ENCODE results near the gene TRPV3. TPM values are rescaled to one million over a fixed set of nuclear protein-coding genes. Genes with fewer than 3 reads are reported as not detected.

The TRPV3 gene
- total RNA-seq, 1 experiment from 2014 or later, result 0.13 TPM

DNA sequence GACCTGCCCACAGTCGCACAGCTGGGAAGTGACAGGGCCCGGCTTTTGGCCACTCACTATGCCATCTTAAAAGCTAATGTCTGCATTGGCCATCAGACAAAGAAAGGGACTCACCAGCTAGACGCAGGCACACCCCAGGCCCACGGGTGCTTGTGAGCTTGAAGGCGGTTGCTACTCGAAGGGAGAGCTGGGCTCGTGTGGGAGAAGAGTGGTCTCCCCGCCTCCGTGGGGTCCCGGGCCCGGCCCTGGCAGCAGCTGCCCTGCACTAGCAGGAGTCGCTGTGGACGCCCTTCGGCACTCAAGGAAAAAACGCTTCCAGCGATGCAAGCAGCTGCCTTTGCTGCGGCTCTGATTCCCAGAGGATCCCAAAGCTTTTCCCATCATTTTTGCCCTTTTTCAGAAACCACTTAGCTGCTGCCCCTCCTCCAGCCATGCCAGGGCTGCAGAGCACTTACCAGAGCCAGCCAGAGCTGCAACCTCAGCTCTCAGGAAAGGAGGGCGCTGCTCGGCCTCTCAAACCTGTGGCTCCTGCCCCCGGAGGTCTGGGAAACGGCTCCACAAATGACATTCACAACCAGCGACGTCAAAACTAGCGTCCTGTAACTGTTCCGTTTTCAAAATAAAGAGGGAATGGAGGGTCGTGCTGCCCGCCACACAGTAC is 39.3 kb upstream of the TRPV3 start:
- Histone ChIP-seq H3K27ac (ENCODE audit: low read depth, low read length, poor library complexity, severe bottlenecking) (no peak overlapping the region), H3K36me3 (ENCODE audit: insufficient read depth, low read length, poor library complexity, severe bottlenecking) (no peaks in the 10 kb centered on the region), H3K4me1 (ENCODE audit: insufficient read depth, low read length, poor library complexity, severe bottlenecking) (no peaks in the 10 kb centered on the region), H3K9me3 (ENCODE audit: low read depth, low read length, poor library complexity, severe bottlenecking) (no peaks in the 10 kb centered on the region), H3K27me3 (replicated peaks; ENCODE audit: insufficient read depth, low read depth, low read length, poor library complexity) (no peaks in the 10 kb centered on the region), H3K4me3 (ENCODE audit: low read depth, low read length, poor library complexity, severe bottlenecking) (no peak overlapping the region)
- DNase-seq (ENCODE audit: low spot score), result no peak
- ChIA-PET CTCF (no interaction called here), POLR2A (ENCODE audit: low non-redundant PET) (no interaction called here)
- no TSS peak for BruUV-seq (replicated peaks)
- intact Hi-C loops (cut with micrococcal nuclease; ENCODE audit: unreplicated experiment), result no loop called here
- TF ChIP-seq, protein P1, sequence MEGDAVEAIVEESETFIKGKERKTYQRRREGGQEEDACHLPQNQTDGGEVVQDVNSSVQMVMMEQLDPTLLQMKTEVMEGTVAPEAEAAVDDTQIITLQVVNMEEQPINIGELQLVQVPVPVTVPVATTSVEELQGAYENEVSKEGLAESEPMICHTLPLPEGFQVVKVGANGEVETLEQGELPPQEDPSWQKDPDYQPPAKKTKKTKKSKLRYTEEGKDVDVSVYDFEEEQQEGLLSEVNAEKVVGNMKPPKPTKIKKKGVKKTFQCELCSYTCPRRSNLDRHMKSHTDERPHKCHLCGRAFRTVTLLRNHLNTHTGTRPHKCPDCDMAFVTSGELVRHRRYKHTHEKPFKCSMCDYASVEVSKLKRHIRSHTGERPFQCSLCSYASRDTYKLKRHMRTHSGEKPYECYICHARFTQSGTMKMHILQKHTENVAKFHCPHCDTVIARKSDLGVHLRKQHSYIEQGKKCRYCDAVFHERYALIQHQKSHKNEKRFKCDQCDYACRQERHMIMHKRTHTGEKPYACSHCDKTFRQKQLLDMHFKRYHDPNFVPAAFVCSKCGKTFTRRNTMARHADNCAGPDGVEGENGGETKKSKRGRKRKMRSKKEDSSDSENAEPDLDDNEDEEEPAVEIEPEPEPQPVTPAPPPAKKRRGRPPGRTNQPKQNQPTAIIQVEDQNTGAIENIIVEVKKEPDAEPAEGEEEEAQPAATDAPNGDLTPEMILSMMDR (conservative IDR thresholded peaks at IDR 0.05; ENCODE audit: low read depth, low read length), result no peak
- TF ChIP-seq EZH2 (IDR thresholded peaks at IDR 0.05; ENCODE audit: borderline replicate concordance, low read depth, low read length, poor library complexity, severe bottlenecking), result no peak

DNA sequence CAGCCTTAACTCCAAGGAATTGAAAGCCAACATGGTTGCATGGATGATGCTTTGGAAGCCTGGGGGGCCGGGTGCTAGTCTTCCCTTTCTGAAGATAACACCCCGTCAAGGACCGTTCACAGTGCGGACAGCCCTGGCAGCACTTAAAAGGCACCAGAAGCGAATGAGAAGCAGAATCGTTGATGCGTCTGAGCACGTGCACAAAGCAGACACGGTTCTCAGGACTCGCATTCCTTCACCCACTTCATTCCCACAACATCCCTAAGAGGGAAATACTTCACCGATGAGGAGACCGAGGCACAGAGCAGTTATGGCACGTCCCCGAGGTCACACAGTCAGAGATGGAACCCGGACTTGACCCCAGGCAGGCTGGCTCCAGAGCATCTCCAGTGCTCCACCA is 37.4 kb upstream of the TRPV3 start:
- ChIA-PET CTCF (no interaction called here), POLR2A (ENCODE audit: low non-redundant PET) (no interaction called here)
- no peak for TF ChIP-seq EZH2 (IDR thresholded peaks at IDR 0.05; ENCODE audit: borderline replicate concordance, low read depth, low read length, poor library complexity, severe bottlenecking)
- TF ChIP-seq, protein P1 (conservative IDR thresholded peaks at IDR 0.05; ENCODE audit: low read depth, low read length), result no peak
- Histone ChIP-seq H3K27ac (ENCODE audit: low read depth, low read length, poor library complexity, severe bottlenecking) (no peak overlapping the region), H3K27me3 (replicated peaks; ENCODE audit: insufficient read depth, low read depth, low read length, poor library complexity) (no peaks in the 10 kb centered on the region), H3K4me1 (ENCODE audit: insufficient read depth, low read length, poor library complexity, severe bottlenecking) (no peaks in the 10 kb centered on the region), H3K36me3 (ENCODE audit: insufficient read depth, low read length, poor library complexity, severe bottlenecking) (no peaks in the 10 kb centered on the region), H3K4me3 (ENCODE audit: low read depth, low read length, poor library complexity, severe bottlenecking) (no peak overlapping the region), H3K9me3 (ENCODE audit: low read depth, low read length, poor library complexity, severe bottlenecking) (no peaks in the 10 kb centered on the region)
- BruUV-seq (replicated peaks), result no TSS peak
- DNase-seq (ENCODE audit: low spot score), result no peak
- intact Hi-C loops (cut with micrococcal nuclease; ENCODE audit: unreplicated experiment), result no loop called here

DNA sequence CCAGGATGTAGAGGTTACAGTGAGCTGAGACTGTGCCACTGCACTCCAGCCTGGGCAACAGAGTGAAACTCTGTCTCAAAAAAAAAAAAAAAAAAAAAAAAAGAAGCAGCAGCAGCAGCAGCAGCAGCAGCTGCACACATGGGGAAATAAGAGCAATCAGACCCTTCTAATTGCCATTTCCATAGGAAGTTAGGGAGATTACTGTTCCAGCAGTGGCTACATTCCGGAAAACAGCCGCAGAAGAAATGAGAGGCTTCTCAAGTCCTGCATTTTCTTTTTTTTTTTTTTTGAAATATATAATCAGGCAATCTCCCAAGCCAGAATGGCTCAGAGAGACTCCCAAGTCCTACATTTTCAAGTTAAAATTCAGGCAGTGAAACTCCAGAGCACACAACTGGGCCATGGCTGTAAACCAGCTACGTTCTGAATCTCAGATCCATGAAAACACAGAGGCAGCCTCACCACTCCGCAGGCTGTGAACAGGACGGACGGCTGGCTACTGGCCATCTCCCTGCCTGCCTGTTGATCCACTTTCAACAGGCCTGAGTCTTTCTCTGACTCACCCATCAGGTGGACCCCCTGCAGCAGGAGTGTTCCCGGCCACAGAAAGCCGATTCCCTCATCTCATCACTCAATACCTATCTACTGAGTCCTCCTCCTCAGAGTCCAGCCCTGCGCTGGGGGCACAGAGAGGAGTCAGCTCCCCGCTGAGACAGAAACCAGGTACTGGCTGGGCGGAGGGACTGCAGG is 36.6 kb upstream of the TRPV3 start:
- CTCF ChIA-PET, result no interaction called here
- Histone ChIP-seq H3K27me3 (replicated peaks; ENCODE audit: insufficient read depth, low read depth, low read length, poor library complexity) (no peaks in the 10 kb centered on the region), H3K36me3 (ENCODE audit: insufficient read depth, low read length, poor library complexity, severe bottlenecking) (no peaks in the 10 kb centered on the region), H3K4me3 (ENCODE audit: low read depth, low read length, poor library complexity, severe bottlenecking) (no peak overlapping the region), H3K9me3 (ENCODE audit: low read depth, low read length, poor library complexity, severe bottlenecking) (no peaks in the 10 kb centered on the region), H3K4me1 (ENCODE audit: insufficient read depth, low read length, poor library complexity, severe bottlenecking) (no peaks in the 10 kb centered on the region), H3K27ac (ENCODE audit: low read depth, low read length, poor library complexity, severe bottlenecking) (no peak overlapping the region)
- TF ChIP-seq EZH2 (IDR thresholded peaks at IDR 0.05; ENCODE audit: borderline replicate concordance, low read depth, low read length, poor library complexity, severe bottlenecking), result no peak
- TF ChIP-seq, protein P1 (conservative IDR thresholded peaks at IDR 0.05; ENCODE audit: low read depth, low read length), result no peak
- no peak for DNase-seq (ENCODE audit: low spot score)
- no TSS peak for BruUV-seq (replicated peaks)
- POLR2A ChIA-PET (ENCODE audit: low non-redundant PET), result no interaction called here
- intact Hi-C loops (cut with micrococcal nuclease; ENCODE audit: unreplicated experiment), result no loop called here
